Liver (tissue), 9 donors: ENCODE data around the gene GRK5. TPM values are rescaled to one million over a fixed set of nuclear protein-coding genes. Genes with fewer than 3 reads are reported as not detected.
A peak's percentile ranks its signal among the peaks of the same experiment; 100 is the strongest.

ENCODE experiments used
- DNase-seq: peaks from one replicate; pipeline ENCODE4 v3.0.0-alpha.2; 2017; ENCODE audit warnings: low spot score
- H3K27ac ChIP-seq, 2 donors: one replicate each; pipeline ENCODE4 v1.7.0; 2013; ENCODE audit warnings: inconsistent platforms in 2 of 2, low read length in 2 of 2, control low read depth in 1 of 2, low read depth in 1 of 2, mild to moderate bottlenecking in 1 of 2
- H3K27me3 ChIP-seq, 4 donors: one replicate each; pipeline versions ENCODE4 v1.6.1 to v1.7.0; 2013; ENCODE audit warnings: low read length in 3 of 4, inconsistent platforms in 1 of 4, mild to moderate bottlenecking in 1 of 4, moderate library complexity in 1 of 4; ENCODE audit not compliant: control insufficient read depth in 4 of 4, insufficient read depth in 4 of 4
- H3K36me3 ChIP-seq, 4 donors: one replicate each; pipeline versions ENCODE4 v1.6.1 to v1.7.0; 2013; ENCODE audit warnings: low read length in 3 of 4, mild to moderate bottlenecking in 3 of 4, low read depth in 1 of 4, moderate library complexity in 1 of 4; ENCODE audit not compliant: control insufficient read depth in 4 of 4, insufficient read depth in 3 of 4
- H3K4me1 ChIP-seq, 4 donors: one replicate each; pipeline versions ENCODE4 v1.6.1 to v1.7.0; 2013; ENCODE audit warnings: low read length in 3 of 4, mild to moderate bottlenecking in 3 of 4, moderate library complexity in 1 of 4; ENCODE audit not compliant: control insufficient read depth in 4 of 4, insufficient read depth in 4 of 4
- H3K4me3 ChIP-seq, 3 donors: one replicate each; pipeline versions ENCODE4 v1.6.1 to v1.7.0; 2013; ENCODE audit warnings: low read length in 3 of 3, control low read depth in 1 of 3, low read depth in 1 of 3, mild to moderate bottlenecking in 1 of 3
- H3K9ac ChIP-seq, 2 donors: one replicate each; pipeline ENCODE4 v1.7.0; 2013; ENCODE audit warnings: low read length in 2 of 2, mild to moderate bottlenecking in 2 of 2, moderate library complexity in 2 of 2, control low read depth in 1 of 2, low read depth in 1 of 2
- H3K9me3 ChIP-seq, 4 donors: one replicate each; pipeline versions ENCODE4 v1.6.1 to v1.7.0; 2013; ENCODE audit warnings: low read length in 3 of 4; ENCODE audit not compliant: control insufficient read depth in 4 of 4
- CTCF ChIP-seq: fragments of 150-350 bp; IDR thresholded peaks from 2 replicates; pipeline ENCODE4 v1.5.1; 2017; ENCODE audit warnings: improper control_type of control experiment, low read depth, low read length; ENCODE audit not compliant: missing input control
- EGR1 ChIP-seq, 2 donors: IDR thresholded peaks; 2 replicates each; pipeline ENCODE4 v1.6.1; 2016 to 2018; ENCODE audit warnings: antibody characterized with exemption in 2 of 2, low read depth in 2 of 2
- FOXA2 ChIP-seq: IDR thresholded peaks from 2 replicates; pipeline ENCODE4 v1.6.1; 2016; ENCODE audit warnings: antibody characterized with exemption
- GABPA ChIP-seq, 2 donors: IDR thresholded peaks in 1 of 2; conservative IDR thresholded peaks in 1 of 2; 2 replicates each; pipeline ENCODE4 v1.6.1; 2016; ENCODE audit warnings: antibody characterized with exemption in 2 of 2, mild to moderate bottlenecking in 1 of 2, moderate library complexity in 1 of 2
- HNF4A ChIP-seq, 2 donors: conservative IDR thresholded peaks; 2 replicates each; pipeline ENCODE4 v1.6.1; 2016; ENCODE audit warnings: antibody characterized with exemption in 2 of 2, mild to moderate bottlenecking in 2 of 2
- JUND ChIP-seq, 2 donors: IDR thresholded peaks; 2 replicates each; pipeline ENCODE4 v1.6.1; 2016; ENCODE audit warnings: antibody characterized with exemption in 2 of 2
- NR2F2 ChIP-seq: IDR thresholded peaks from 2 replicates; pipeline ENCODE4 v1.6.1; 2016; ENCODE audit warnings: antibody characterized with exemption
- SP1 ChIP-seq: IDR thresholded peaks from 2 replicates; pipeline ENCODE4 v1.6.1; 2018; ENCODE audit warnings: antibody characterized with exemption, mild to moderate bottlenecking
- TAF1 ChIP-seq: conservative IDR thresholded peaks from 2 replicates; pipeline ENCODE4 v1.6.1; 2016; ENCODE audit warnings: antibody characterized with exemption, mild to moderate bottlenecking
- YY1 ChIP-seq: IDR thresholded peaks from 2 replicates; pipeline ENCODE4 v1.6.1; 2016; ENCODE audit warnings: antibody characterized with exemption, mild to moderate bottlenecking
- WGBS: extraction: QIAGEN DNeasy Blood & Tissue Kit; methylation state at CpG from one replicate; pipeline ENCODE4 v1.1.7; 2013; 5-methylcytosine and 5-hydroxymethylcytosine counted together
- polyA plus RNA-seq, 2 donors: library from polyadenylated mRNA; stranded (reverse) in 1 of 2; unstranded in 1 of 2; fragments of 200-250 nt in 1 of 2; fragments of >200 nt in 1 of 2; fragmentation: Nextera tagmentation in 1 of 2; extraction: Ambion mirVana in 1 of 2; gene quantifications; one replicate each; pipeline versions ENCODE4 v1.2.1 to v1.2.3, GENCODE V29; 2013 to 2015
- total RNA-seq, 2 donors: library from RNA; depleted of rRNA; stranded (reverse); fragments of >200 nt; gene quantifications; one replicate each; pipeline ENCODE4 v1.2.3, GENCODE V29; 2014
- TF ChIP-seq, protein P1 (sequence below): IDR thresholded peaks from 2 replicates; pipeline ENCODE4 v1.6.1; 2016; ENCODE audit warnings: antibody characterized with exemption
- TF ChIP-seq, protein P2 (sequence below): IDR thresholded peaks from 2 replicates; pipeline ENCODE4 v1.6.1; 2016; ENCODE audit warnings: antibody characterized with exemption
- TF ChIP-seq, protein P3 (sequence below): IDR thresholded peaks from 2 replicates; pipeline ENCODE4 v1.6.1; 2016; ENCODE audit warnings: antibody characterized with exemption
- donor health status: healthy.
- donor health status: healthy.
- donor health status: healthy.
- donor health status: healthy.
- donor health status: healthy.

GRK5 gene
- total and polyA plus RNA-seq, 4 donors = 2.1 to 6.6 (median 5.1) TPM

DNA sequence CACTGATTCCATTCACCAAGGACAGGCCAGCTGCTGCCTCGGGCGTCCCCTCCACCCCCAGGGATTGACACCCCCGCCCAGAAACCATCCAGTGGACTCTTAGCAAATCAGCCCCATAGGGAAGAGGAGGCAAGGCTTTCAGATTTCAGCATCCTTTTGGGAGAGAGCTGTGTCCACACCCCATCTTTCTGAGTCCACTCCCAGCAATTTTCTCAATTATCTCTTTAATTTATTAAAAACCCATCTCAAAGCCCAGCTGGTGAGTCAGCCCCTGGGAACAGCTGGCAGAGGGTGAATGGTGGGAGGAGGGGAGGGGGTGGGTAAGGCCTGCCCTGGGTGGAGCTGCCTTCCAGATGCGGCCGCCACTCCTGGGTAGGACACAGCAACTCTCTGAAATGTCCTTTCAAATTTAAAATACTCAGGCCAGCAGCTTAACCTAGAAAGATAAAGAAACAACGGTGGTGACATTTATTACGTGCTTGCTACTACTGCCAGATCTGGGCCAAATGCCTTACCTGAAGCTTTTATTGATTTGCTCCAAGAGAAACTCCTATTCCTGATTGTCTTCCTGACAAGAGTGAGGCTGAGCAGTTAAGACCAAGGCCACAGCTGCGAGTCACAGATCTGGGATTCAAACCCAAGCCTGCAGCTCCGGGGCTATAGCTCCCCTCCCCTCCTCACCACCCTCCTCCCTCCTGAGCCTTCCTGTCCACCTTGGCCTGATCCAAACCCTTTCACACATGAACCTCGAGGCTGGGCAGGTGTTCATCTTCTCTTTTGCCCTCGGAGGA, 214.7 kb downstream of the GRK5 start:
- Histone ChIP-seq H3K36me3 (peaks cover 0 to 17% (median 3%) of the 10 kb centered on the region in 4 donors), H3K9ac (no peak overlapping the region), H3K9me3 (no peaks in the 10 kb centered on the region), H3K27ac (peak overlapping the region in 1 of 2 donors; percentile 2), H3K4me3 (no peak overlapping the region), H3K27me3 (no peaks in the 10 kb centered on the region), H3K4me1 (no peaks in the 10 kb centered on the region)
- 76% methylated on average over 11 of the region's 11 CpGs for WGBS
- TF ChIP-seq, protein P1, sequence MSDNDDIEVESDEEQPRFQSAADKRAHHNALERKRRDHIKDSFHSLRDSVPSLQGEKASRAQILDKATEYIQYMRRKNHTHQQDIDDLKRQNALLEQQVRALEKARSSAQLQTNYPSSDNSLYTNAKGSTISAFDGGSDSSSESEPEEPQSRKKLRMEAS = no peak
- no peak for TF ChIP-seq CTCF
- no peak for TF ChIP-seq NR2F2
- no peak for TF ChIP-seq GABPA (IDR thresholded peaks at IDR 0.05 in 1 of 2, conservative IDR thresholded peaks at IDR 0.05 in 1 of 2)
- TF ChIP-seq EGR1 (IDR thresholded peaks at IDR 0.05; ENCODE audit: low read depth in 2 of 2) = no peak
- no peak for TF ChIP-seq TAF1
- TF ChIP-seq, protein P2, sequence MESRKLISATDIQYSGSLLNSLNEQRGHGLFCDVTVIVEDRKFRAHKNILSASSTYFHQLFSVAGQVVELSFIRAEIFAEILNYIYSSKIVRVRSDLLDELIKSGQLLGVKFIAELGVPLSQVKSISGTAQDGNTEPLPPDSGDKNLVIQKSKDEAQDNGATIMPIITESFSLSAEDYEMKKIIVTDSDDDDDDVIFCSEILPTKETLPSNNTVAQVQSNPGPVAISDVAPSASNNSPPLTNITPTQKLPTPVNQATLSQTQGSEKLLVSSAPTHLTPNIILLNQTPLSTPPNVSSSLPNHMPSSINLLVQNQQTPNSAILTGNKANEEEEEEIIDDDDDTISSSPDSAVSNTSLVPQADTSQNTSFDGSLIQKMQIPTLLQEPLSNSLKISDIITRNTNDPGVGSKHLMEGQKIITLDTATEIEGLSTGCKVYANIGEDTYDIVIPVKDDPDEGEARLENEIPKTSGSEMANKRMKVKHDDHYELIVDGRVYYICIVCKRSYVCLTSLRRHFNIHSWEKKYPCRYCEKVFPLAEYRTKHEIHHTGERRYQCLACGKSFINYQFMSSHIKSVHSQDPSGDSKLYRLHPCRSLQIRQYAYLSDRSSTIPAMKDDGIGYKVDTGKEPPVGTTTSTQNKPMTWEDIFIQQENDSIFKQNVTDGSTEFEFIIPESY = no peak
- no peak for DNase-seq

GRCh38 chr10:119422682-119423509, 215.5 kb downstream of the GRK5 start:
- Histone ChIP-seq H3K36me3 (peaks cover 0 to 23% (median 5%) of the 10 kb centered on the region in 4 donors), H3K27me3 (no peaks in the 10 kb centered on the region), H3K4me1 (no peaks in the 10 kb centered on the region), H3K4me3 (no peak overlapping the region), H3K27ac (no peak overlapping the region), H3K9ac (no peak overlapping the region), H3K9me3 (no peaks in the 10 kb centered on the region)
- 91% methylated on average over 12 of the region's 12 CpGs for WGBS
- TF ChIP-seq JUND (IDR thresholded peaks at IDR 0.05) = no peak
- TF ChIP-seq, protein P1 = no peak
- TF ChIP-seq YY1 = no peak
- no peak for TF ChIP-seq NR2F2
- TF ChIP-seq SP1 = no peak
- TF ChIP-seq, protein P3, sequence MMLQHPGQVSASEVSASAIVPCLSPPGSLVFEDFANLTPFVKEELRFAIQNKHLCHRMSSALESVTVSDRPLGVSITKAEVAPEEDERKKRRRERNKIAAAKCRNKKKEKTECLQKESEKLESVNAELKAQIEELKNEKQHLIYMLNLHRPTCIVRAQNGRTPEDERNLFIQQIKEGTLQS = no peak
- TF ChIP-seq, protein P2 = no peak
- TF ChIP-seq HNF4A (conservative IDR thresholded peaks at IDR 0.05) = no peak
- no peak for TF ChIP-seq FOXA2
- DNase-seq = no peak
